GM12872 (cell line): ENCODE results near the gene CKAP2L.

Source experiments
- TF ChIP-seq, protein P1 (sequence below): IDR thresholded peaks from 3 replicates; pipeline ENCODE4 v1.5.1; 2011; ENCODE audit warnings: low read depth, mild to moderate bottlenecking, low read length, moderate library complexity; ENCODE audit not compliant: insufficient read depth

CKAP2L gene

DNA sequence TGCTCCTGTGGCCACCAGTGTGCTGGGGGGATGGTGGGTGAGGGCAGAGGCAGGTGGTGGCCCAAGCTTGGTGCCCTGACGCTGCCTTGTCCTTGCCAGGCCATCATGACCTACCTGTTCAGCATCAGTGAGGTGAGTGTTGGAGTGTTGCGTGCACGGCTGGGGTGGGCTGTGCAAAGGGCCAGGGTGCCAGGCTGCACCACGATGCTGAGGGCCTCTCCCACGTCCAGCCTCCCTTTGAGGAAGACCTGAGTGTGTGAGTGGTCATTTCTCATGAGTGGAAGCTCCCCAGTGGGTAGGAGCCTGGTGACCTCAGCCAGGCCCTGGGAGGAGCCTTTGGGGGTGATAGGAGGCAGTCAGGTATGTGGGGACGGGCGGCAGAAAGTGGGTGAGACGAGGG, 40.4 kb downstream of the CKAP2L start:
- TF ChIP-seq, protein P1, sequence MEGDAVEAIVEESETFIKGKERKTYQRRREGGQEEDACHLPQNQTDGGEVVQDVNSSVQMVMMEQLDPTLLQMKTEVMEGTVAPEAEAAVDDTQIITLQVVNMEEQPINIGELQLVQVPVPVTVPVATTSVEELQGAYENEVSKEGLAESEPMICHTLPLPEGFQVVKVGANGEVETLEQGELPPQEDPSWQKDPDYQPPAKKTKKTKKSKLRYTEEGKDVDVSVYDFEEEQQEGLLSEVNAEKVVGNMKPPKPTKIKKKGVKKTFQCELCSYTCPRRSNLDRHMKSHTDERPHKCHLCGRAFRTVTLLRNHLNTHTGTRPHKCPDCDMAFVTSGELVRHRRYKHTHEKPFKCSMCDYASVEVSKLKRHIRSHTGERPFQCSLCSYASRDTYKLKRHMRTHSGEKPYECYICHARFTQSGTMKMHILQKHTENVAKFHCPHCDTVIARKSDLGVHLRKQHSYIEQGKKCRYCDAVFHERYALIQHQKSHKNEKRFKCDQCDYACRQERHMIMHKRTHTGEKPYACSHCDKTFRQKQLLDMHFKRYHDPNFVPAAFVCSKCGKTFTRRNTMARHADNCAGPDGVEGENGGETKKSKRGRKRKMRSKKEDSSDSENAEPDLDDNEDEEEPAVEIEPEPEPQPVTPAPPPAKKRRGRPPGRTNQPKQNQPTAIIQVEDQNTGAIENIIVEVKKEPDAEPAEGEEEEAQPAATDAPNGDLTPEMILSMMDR, result no peak

DNA sequence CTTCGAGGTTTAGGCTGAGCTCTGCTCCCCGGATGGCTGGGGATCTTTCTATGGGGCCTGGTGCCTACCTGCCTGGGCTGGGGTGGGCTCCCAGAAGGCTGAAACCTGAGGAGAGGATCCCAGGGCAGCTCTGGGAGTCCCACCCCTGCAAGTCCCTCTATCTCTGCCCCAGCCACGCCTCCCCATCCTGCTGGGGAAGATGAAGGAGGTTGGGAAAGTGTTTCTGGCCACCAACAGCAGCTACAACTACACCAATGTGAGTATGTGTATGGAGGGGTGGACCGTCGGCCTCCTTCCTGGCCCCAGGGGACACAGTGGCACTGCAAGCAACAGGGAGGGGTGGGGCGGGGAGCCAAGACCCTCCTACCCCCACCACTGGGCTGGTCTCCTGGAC, 40.9 kb downstream of the CKAP2L start:
- TF ChIP-seq, protein P1, result no peak

DNA sequence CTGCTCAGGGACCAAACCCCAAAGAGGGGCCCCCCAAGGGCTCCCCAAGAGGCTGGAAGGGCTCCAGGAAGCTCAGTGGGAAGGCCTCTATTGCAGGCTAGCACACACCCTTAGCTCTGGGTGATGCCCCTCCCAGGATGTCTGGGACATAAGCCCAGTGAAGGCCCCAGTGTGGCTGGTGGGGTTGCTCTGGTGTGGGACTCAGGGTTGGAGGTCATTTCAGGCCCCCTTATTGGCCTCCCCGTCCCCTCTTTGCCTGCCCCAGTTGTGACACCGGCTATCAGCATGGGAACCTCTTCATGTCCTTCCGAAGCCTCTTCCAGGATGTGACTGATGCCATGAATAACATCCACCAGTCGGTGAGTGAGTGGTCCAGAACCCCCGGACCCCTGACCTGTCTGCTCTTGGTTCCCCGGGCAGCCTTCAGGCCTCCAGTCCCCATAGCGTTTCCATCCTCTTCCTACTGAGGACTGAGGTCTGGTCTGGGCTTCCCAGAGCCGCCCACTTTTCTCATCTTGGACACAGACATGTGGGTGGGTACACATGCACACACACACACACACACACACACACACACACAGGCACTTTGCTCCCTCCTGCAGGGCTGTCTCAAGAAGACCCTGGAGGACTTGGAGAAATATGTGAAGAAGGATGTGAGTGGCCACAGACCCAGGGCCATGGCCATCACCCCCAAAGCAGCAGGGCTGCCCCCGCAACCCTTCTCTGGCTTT, 41.4 kb downstream of the CKAP2L start:
- TF ChIP-seq, protein P1, result no peak

DNA sequence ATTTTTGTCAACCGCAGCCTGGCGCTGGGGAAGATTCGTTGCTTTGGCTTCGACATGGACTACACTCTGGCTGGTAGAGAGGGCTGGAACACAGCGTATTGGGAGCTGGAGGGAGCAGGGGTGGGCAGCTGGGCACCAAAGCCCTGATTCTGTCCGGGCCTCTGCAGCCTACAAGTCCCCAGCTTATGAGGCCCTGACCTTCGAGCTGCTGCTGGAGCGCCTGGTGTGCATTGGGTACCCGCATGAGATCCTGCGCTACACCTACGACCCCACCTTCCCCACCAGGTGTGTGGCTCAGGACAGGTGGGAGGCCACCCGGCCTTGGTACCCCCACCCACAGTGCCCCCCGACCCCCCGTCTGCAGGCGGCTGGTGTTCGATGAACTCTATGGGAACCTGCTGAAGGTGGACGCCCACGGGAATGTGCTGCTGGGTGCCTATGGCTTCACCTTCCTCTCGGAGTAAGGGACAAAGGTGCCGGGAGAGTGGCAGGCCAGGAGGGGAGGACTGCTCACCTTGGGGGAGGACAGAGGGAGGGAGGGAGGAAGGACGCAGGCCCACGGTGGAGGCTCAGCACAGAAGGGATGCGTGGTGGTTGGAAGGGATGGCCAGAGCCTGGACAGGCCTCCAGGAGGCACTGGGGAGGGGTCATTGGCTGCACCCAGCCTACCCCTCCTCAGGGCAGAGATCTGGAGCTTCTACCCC, 42.4 kb downstream of the CKAP2L start:
- TF ChIP-seq, protein P1, result no peak

DNA sequence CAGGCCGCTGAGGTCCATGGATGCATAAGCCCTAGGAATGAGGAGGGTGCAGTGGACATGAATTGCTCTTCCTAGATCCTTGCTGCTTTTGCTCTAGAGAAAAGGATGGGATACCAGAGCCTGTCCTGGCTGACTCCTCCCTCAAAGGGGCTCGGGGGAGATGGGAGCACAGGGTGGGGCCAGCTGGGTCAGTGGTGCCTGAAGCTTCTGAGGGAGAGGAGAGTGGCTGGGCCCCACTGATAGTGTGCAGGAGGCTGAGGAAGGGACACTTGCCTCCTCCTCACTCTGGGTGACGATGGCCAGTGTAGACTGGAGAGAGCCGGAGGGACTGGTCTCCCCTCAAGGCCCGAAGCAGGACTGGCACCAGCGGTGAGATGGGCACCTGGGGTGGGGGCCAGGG, 43.6 kb downstream of the CKAP2L start, which contains the start of gene NT5DC4:
Gene NT5DC4 (plus strand): TSS at position 236 of the 400 bp plus-strand sequence. CDS start 60 bp downstream, at position 296.
- TF ChIP-seq, protein P1, result no peak

DNA sequence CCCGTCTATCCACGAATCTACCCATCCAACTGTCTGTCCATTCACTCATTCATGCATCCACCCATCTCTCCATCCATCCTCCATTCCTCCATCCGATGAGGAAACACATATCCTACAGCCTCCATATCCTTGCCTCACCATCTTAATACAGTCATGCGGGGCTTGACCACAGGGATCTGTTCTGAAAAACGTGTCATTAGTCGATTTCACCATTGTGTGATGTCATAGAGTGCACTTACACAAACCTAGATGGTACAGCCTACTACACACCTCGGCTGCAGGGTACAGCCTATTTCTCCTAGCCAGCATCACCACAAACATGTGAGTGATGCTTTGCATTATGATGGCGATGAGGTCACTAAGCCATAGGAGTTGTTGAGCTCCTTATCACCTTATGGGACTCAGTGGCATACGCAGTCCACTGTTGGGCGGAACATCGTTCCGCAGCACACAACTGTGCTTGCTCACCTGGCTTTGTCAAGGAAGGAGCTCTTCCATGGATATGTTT, 45.5 kb downstream of the CKAP2L start:
- TF ChIP-seq, protein P1, result no peak

DNA sequence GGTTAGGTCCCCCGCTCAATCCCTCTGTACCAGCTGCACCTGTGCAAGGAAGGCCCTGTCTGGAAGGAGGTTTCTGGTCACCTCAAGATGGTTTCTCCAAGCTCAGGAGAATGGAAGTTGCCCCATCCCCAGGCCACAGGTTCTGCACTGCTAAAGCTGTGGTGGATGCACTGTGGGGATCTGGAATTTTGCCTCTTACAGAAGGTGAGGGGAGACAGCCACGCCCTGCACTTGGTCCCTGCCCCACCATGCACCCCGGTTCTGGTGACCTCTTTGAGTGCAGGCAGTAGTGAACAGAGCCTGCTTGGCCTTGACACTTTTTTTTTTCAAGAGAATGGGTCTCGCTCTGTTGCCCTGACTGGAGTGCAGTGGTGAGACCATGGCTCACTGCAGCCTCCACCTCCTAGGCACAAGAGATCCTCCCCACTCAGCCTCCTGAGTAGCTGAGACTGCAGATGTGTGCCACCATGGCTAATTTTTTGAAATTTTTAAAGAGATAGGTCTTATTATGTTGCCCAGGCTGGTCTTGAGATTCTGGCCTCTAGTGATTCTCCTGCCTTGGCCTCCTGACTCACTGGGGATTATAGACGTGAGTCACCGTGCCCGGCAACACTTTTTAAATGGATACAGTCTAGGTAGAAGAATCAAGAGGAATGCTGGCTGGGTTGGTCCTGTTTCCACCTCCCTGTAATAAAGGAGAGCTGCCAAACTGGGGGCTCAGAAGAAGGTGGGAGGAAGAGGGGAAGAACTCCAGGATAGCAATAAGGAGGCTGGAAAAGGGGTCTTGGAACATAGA, 49.4 kb downstream of the CKAP2L start:
- TF ChIP-seq, protein P1, result no peak
